Upper lobe of left lung (tissue), 4 donors: ENCODE measurements around the gene SLC25A39.
A peak's percentile ranks its signal among the peaks of the same experiment; 100 is the strongest.

ENCODE experiments used
- CTCF ChIP-seq, 6 experiments: fragments of 450-650 bp in 4 of 6; fragments of 200-600 bp in 2 of 6; sonication (generic) in 2 of 6; IDR thresholded peaks; one replicate each; pipeline ENCODE4 v1.5.1; 2016 to 2019; ENCODE audit warnings: antibody characterized with exemption in 6 of 6
- POLR2A ChIP-seq, 4 donors: fragments of 450-650 bp; IDR thresholded peaks; one replicate each; pipeline ENCODE4 v1.5.1; 2016 to 2017; ENCODE audit warnings: antibody characterized with exemption in 4 of 4, mild to moderate bottlenecking in 2 of 4

GRCh38 chr17:44338702-44339101, 14.1 kb upstream of the SLC25A39 start:
- TF ChIP-seq CTCF (IDR thresholded peaks at IDR 0.05) (no peak), POLR2A (IDR thresholded peaks at IDR 0.05) (peak in 1 of 4 donors; percentile 39)
